Measurements from ENCODE around the gene CACNA2D2.

CACNA2D2 gene

DNA sequence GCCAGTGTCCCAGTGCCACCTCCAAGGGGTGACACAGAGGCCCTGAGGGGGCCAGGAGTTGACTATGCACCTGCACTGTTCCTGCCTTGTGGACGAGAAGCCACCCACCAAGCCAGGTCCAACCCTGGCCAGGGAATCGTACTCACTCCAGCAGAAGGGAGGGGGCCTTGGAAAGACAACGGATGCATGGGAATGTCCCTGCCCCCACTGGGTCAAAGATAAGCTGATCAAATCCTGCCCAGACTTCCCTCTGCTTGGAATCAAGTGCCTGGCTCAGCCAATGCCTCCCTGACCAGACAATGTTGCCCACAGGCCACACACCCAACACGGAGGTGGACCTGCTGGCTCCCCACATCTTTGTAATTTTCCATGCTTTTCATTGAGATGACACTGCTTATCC lies 23.9 kb downstream of the CACNA2D2 start:
- Histone ChIP-seq H4K20me1 (ENCODE audit: insufficient read depth, low read length) (no peaks in the 10 kb centered on the region), H3K27ac (ENCODE audit: low read depth, low read length, poor library complexity, severe bottlenecking) (no peak overlapping the region), H3K27me3 (ENCODE audit: insufficient read depth, low read length) (0 out of 2 replicates have a peak, but pooled peaks cover 7% of the 10 kb centered on the region), H3K36me3 (ENCODE audit: insufficient read depth, low read length) (no peaks in the 10 kb centered on the region), H3K79me2 (ENCODE audit: insufficient read depth, low read length) (no peaks in the 10 kb centered on the region), H3K4me3 (ENCODE audit: low read depth, low read length, poor library complexity, severe bottlenecking) (no peak overlapping the region), H2AFZ (ENCODE audit: low read length) (no peak overlapping the region), H3F3A (ENCODE audit: insufficient read depth, low read length) (no peaks in the 10 kb centered on the region), H3K4me1 (ENCODE audit: insufficient read depth, low read length, severe bottlenecking) (no peaks in the 10 kb centered on the region), H3K9me2 (ENCODE audit: low read depth, low read length) (no peaks in the 10 kb centered on the region), H3K9me3 (ENCODE audit: low read length) (no peaks in the 10 kb centered on the region), H3K4me2 (ENCODE audit: low read length) (no peak overlapping the region), H3K9ac (ENCODE audit: low read length) (no peak overlapping the region)
- no peak for TF ChIP-seq EZH2 (IDR thresholded peaks at IDR 0.05; ENCODE audit: borderline replicate concordance, low read length)
- TF ChIP-seq, protein P1, sequence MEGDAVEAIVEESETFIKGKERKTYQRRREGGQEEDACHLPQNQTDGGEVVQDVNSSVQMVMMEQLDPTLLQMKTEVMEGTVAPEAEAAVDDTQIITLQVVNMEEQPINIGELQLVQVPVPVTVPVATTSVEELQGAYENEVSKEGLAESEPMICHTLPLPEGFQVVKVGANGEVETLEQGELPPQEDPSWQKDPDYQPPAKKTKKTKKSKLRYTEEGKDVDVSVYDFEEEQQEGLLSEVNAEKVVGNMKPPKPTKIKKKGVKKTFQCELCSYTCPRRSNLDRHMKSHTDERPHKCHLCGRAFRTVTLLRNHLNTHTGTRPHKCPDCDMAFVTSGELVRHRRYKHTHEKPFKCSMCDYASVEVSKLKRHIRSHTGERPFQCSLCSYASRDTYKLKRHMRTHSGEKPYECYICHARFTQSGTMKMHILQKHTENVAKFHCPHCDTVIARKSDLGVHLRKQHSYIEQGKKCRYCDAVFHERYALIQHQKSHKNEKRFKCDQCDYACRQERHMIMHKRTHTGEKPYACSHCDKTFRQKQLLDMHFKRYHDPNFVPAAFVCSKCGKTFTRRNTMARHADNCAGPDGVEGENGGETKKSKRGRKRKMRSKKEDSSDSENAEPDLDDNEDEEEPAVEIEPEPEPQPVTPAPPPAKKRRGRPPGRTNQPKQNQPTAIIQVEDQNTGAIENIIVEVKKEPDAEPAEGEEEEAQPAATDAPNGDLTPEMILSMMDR (IDR thresholded peaks at IDR 0.05; ENCODE audit: low read length) = no peak

DNA sequence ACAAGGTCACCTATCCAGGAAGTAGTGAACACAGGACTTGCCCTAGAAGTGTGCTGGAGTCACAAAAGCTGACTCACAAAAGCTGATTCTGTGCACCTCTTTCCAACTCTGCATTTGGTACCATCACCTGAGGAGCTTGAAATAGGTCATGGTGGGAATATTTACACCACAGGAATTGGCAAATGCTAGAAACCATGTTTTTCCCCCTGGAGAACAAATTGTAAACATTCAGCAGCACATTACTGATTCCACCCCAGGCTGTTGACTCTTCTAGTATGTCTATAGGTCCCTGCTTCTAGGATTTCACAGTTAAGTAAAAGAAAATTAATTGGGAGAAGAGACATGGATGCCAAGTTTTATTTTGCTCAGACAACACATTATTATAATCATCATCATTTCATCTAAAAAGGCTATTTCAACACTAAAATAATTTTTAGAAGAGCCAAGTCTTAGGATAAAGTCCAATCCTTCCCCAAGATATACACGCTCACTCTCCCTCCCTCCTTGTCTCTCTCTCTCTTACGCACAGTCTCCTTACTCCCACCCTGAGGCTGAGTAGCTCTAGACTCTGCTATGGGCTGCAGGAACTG lies 24.7 kb downstream of the CACNA2D2 start:
- H3K36me3 ChIP-seq (ENCODE audit: insufficient read depth, low read length) = no peaks in the 10 kb centered on the region
- no peaks in the 10 kb centered on the region for H3K79me2 ChIP-seq (ENCODE audit: insufficient read depth, low read length)

DNA sequence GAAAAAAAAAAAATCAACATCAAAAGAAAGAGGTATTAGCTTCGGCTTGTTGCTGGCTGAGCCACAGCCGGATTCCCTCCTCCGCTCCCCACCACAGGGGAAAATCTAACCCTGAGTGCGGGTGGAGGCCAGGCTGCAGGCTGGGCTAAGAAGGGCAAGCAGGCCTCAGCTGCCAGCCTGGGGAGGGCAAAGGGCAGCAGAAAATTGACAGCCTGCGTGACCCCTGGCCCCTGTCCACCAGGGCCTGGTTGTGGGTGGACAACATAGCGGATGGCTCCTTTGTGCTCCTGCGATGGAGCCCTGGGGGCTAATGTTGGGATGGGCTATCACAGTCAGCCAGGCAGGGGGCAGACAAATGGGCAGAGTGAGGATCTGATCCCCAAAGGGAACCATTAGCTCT lies 25.4 kb downstream of the CACNA2D2 start:
- Histone ChIP-seq H3K4me3 (ENCODE audit: low read depth, low read length, poor library complexity, severe bottlenecking) (no peak overlapping the region), H3K9me2 (ENCODE audit: low read depth, low read length) (no peaks in the 10 kb centered on the region), H2AFZ (ENCODE audit: low read length) (no peak overlapping the region), H3K79me2 (ENCODE audit: insufficient read depth, low read length) (no peaks in the 10 kb centered on the region), H3K4me2 (ENCODE audit: low read length) (no peak overlapping the region), H3F3A (ENCODE audit: insufficient read depth, low read length) (no peaks in the 10 kb centered on the region), H3K36me3 (ENCODE audit: insufficient read depth, low read length) (no peaks in the 10 kb centered on the region), H3K9me3 (ENCODE audit: low read length) (no peaks in the 10 kb centered on the region), H3K4me1 (ENCODE audit: insufficient read depth, low read length, severe bottlenecking) (no peaks in the 10 kb centered on the region), H3K27ac (ENCODE audit: low read depth, low read length, poor library complexity, severe bottlenecking) (no peak overlapping the region), H4K20me1 (ENCODE audit: insufficient read depth, low read length) (no peaks in the 10 kb centered on the region), H3K27me3 (ENCODE audit: insufficient read depth, low read length) (no peaks in the 10 kb centered on the region), H3K9ac (ENCODE audit: low read length) (no peak overlapping the region)
- TF ChIP-seq, protein P1 (IDR thresholded peaks at IDR 0.05; ENCODE audit: low read length) = no peak
- no peak for TF ChIP-seq EZH2 (IDR thresholded peaks at IDR 0.05; ENCODE audit: borderline replicate concordance, low read length)

More for the DNA sequence above, 24.7 kb downstream of the CACNA2D2 start:
- no peak overlapping the region for H3K4me3 ChIP-seq (ENCODE audit: low read depth, low read length, poor library complexity, severe bottlenecking)
- no peak overlapping the region for H3K4me2 ChIP-seq (ENCODE audit: low read length)
- TF ChIP-seq, protein P1 (IDR thresholded peaks at IDR 0.05; ENCODE audit: low read length) = no peak
- no peak for TF ChIP-seq EZH2 (IDR thresholded peaks at IDR 0.05; ENCODE audit: borderline replicate concordance, low read length)
- H3K9me2 ChIP-seq (ENCODE audit: low read depth, low read length) = no peaks in the 10 kb centered on the region
- no peak overlapping the region for H3K27ac ChIP-seq (ENCODE audit: low read depth, low read length, poor library complexity, severe bottlenecking)
- no peak overlapping the region for H3K9ac ChIP-seq (ENCODE audit: low read length)
- H2AFZ ChIP-seq (ENCODE audit: low read length) = no peak overlapping the region
- no peaks in the 10 kb centered on the region for H3K9me3 ChIP-seq (ENCODE audit: low read length)
- no peaks in the 10 kb centered on the region for H3K4me1 ChIP-seq (ENCODE audit: insufficient read depth, low read length, severe bottlenecking)
- no peaks in the 10 kb centered on the region for H4K20me1 ChIP-seq (ENCODE audit: insufficient read depth, low read length)
- H3F3A ChIP-seq (ENCODE audit: insufficient read depth, low read length) = no peaks in the 10 kb centered on the region
- 0 out of 2 replicates have a peak, but pooled peaks cover 4% of the 10 kb centered on the region for H3K27me3 ChIP-seq (ENCODE audit: insufficient read depth, low read length)

Measured in OCI-LY1 (cell line).